ENCODE measurements around the gene MXRA7.
"Not testable (repeated sequence)": the region's sequence is repeated elsewhere in the genome, so short reads cannot be mapped to it uniquely, and the experiment has no call there.

DNA sequence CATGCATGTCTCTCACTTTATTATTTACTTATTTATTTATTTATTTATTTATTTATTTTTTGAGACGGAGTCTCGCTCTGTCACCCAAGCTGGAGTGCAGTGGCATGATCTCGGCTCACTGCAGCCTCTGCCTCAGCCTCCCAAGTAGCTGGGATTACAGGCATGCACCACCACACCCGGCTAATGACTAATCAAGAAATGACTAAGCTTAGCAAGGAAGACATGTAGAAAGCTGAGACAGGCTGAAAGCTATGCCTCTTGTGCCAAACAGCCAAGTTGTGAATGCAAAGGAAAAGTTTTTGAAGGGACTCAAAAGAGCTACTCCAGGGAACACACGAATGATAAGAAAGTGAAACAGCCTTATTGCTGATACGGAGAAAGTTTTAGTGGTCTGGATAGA lies 35.0 kb upstream of the MXRA7 start:
- TF ChIP-seq CTCF (IDR thresholded peaks at IDR 0.05; ENCODE audit: insufficient read depth, low read length, poor library complexity, severe bottlenecking); EZH2phosphoT487 (conservative IDR thresholded peaks at IDR 0.05; ENCODE audit: low read length): not testable (repeated sequence)
